Measurements from ENCODE around the gene SUN1. TPM values are rescaled to one million over a fixed set of nuclear protein-coding genes. Genes with fewer than 3 reads are reported as not detected.

Gene SUN1
- total and polyA plus RNA-seq, 4 donors, result 24.8 to 162 (median 40.1) TPM

- H3K36me3 ChIP-seq (ENCODE audit: control insufficient read depth in 4 of 4, insufficient read depth in 3 of 4, low read depth in 1 of 4, low read length in 3 of 4), result peaks cover 17 to 45% (median 22%) of the 10 kb centered on the region in 4 donors
- no peak for DNase-seq (ENCODE audit: low spot score)
- H3K4me3 ChIP-seq (ENCODE audit: low read depth in 1 of 3, low read length in 3 of 3), result no peak overlapping the region
- no peaks in the 10 kb centered on the region for H3K27me3 ChIP-seq (ENCODE audit: control insufficient read depth in 4 of 4, insufficient read depth in 4 of 4, low read length in 3 of 4)
- WGBS, result 91% methylated on average over 14 of the region's 14 CpGs
- H3K9me3 ChIP-seq (ENCODE audit: control insufficient read depth in 4 of 4, low read length in 3 of 4), result no peaks in the 10 kb centered on the region
- H3K4me1 ChIP-seq (ENCODE audit: control insufficient read depth in 4 of 4, insufficient read depth in 4 of 4, low read length in 3 of 4), result peaks cover 2 to 14% (median 9%) of the 10 kb centered on the region in 4 donors
- TF ChIP-seq RAD21 (IDR thresholded peaks at IDR 0.05) (no peak), CTCF (IDR thresholded peaks at IDR 0.05; ENCODE audit: low read depth, low read length, missing input control) (no peak), FOXA1 (IDR thresholded peaks at IDR 0.05) (no peak), YY1 (IDR thresholded peaks at IDR 0.05) (no peak), JUND (IDR thresholded peaks at IDR 0.05) (no peak), RXRA (IDR thresholded peaks at IDR 0.05) (no peak), EGR1 (IDR thresholded peaks at IDR 0.05; ENCODE audit: low read depth in 2 of 2) (no peak)
- H3K27ac ChIP-seq (ENCODE audit: low read depth in 1 of 2, low read length in 2 of 2), result no peak overlapping the region
- H3K9ac ChIP-seq (ENCODE audit: low read depth in 1 of 2, low read length in 2 of 2), result no peak overlapping the region
Observed at GRCh38 chr7:897086-897485, 64.8 kb downstream of the SUN1 start.

- DNase-seq (ENCODE audit: low spot score), result no peak
- no peak for TF ChIP-seq HNF4G (IDR thresholded peaks at IDR 0.05)
- no peak for TF ChIP-seq FOXA1 (IDR thresholded peaks at IDR 0.05)
- no peak for TF ChIP-seq SP1 (IDR thresholded peaks at IDR 0.05)
- TF ChIP-seq RAD21 (IDR thresholded peaks at IDR 0.05), result no peak
- no peak for TF ChIP-seq NR2F2 (IDR thresholded peaks at IDR 0.05)
- TF ChIP-seq YY1 (IDR thresholded peaks at IDR 0.05), result no peak
- TF ChIP-seq ZBTB33 (IDR thresholded peaks at IDR 0.05), result no peak
- TF ChIP-seq RXRA (IDR thresholded peaks at IDR 0.05), result no peak
- Histone ChIP-seq H3K9ac (ENCODE audit: low read depth in 1 of 2, low read length in 2 of 2) (no peak overlapping the region), H3K27me3 (ENCODE audit: control insufficient read depth in 4 of 4, insufficient read depth in 4 of 4, low read length in 3 of 4) (no peaks in the 10 kb centered on the region), H3K27ac (ENCODE audit: low read depth in 1 of 2, low read length in 2 of 2) (no peak overlapping the region), H3K4me1 (ENCODE audit: control insufficient read depth in 4 of 4, insufficient read depth in 4 of 4, low read length in 3 of 4) (peaks cover 2 to 14% (median 9%) of the 10 kb centered on the region in 4 donors), H3K4me3 (ENCODE audit: low read depth in 1 of 3, low read length in 3 of 3) (no peak overlapping the region), H3K9me3 (ENCODE audit: control insufficient read depth in 4 of 4, low read length in 3 of 4) (no peaks in the 10 kb centered on the region), H3K36me3 (ENCODE audit: control insufficient read depth in 4 of 4, insufficient read depth in 3 of 4, low read depth in 1 of 4, low read length in 3 of 4) (peaks cover 14 to 38% (median 18%) of the 10 kb centered on the region in 4 donors)
- WGBS, result 73% methylated on average over 27 of the region's 27 CpGs
Observed at GRCh38 chr7:897771-898376, 65.6 kb downstream of the SUN1 start.

- WGBS, result 89% methylated on average over 18 of the region's 18 CpGs
- Histone ChIP-seq H3K4me3 (ENCODE audit: low read depth in 1 of 3, low read length in 3 of 3) (no peak overlapping the region), H3K36me3 (ENCODE audit: control insufficient read depth in 4 of 4, insufficient read depth in 3 of 4, low read depth in 1 of 4, low read length in 3 of 4) (peaks cover 11 to 35% (median 17%) of the 10 kb centered on the region in 4 donors), H3K27ac (ENCODE audit: low read depth in 1 of 2, low read length in 2 of 2) (no peak overlapping the region), H3K9ac (ENCODE audit: low read depth in 1 of 2, low read length in 2 of 2) (no peak overlapping the region), H3K4me1 (ENCODE audit: control insufficient read depth in 4 of 4, insufficient read depth in 4 of 4, low read length in 3 of 4) (peaks cover 2 to 14% (median 9%) of the 10 kb centered on the region in 4 donors), H3K9me3 (ENCODE audit: control insufficient read depth in 4 of 4, low read length in 3 of 4) (no peaks in the 10 kb centered on the region), H3K27me3 (ENCODE audit: control insufficient read depth in 4 of 4, insufficient read depth in 4 of 4, low read length in 3 of 4) (no peaks in the 10 kb centered on the region)
- TF ChIP-seq NR2F2 (IDR thresholded peaks at IDR 0.05) (no peak), RAD21 (IDR thresholded peaks at IDR 0.05) (no peak), JUND (IDR thresholded peaks at IDR 0.05) (no peak), RXRA (IDR thresholded peaks at IDR 0.05) (no peak), TAF1 (conservative IDR thresholded peaks at IDR 0.05) (no peak), MAX (IDR thresholded peaks at IDR 0.05) (no peak), SP1 (IDR thresholded peaks at IDR 0.05) (no peak)
- no peak for DNase-seq (ENCODE audit: low spot score)
Observed at GRCh38 chr7:898460-898854, 66.2 kb downstream of the SUN1 start.
